GM13976 (cell line): ENCODE data around the gene RBFOX2.
"Not testable (repeated sequence)": the region's sequence is repeated elsewhere in the genome, so short reads cannot be mapped to it uniquely, and the experiment has no call there.

Experiments used
- DNase-seq: peaks from one replicate; pipeline ENCODE4 v3.0.0; 2012; ENCODE audit warnings: low spot score
- CTCF ChIP-seq: IDR thresholded peaks from 2 replicates; pipeline ENCODE4 v1.5.1; 2012; ENCODE audit warnings: borderline replicate concordance, mild to moderate bottlenecking; ENCODE audit not compliant: insufficient read depth; ENCODE audit errors: extremely low read depth, missing control alignments, control extremely low read depth
- in situ Hi-C: fragments of 300-500 bp; cut with MboI; formaldehyde crosslinking; loops from one replicate; pipeline ENCODE4 v1.12.0; 2022; ENCODE audit warnings: low sequenced_read_pairs, mixed read lengths, inconsistent platforms; ENCODE audit not compliant: unreplicated experiment

Gene RBFOX2

GRCh38 chr22:35811670-35812069 is 217.0 kb downstream of the RBFOX2 start:
- TF ChIP-seq CTCF = no peak
- in situ Hi-C loops = no loop called here
- no peak for DNase-seq

- DNase-seq = no peak
- in situ Hi-C loops = no loop called here
- TF ChIP-seq CTCF = no peak
Observed at GRCh38 chr22:35809816-35810215, 218.8 kb downstream of the RBFOX2 start.

GRCh38 chr22:35808377-35808776 is 220.2 kb downstream of the RBFOX2 start:
- in situ Hi-C loops = no loop called here
- no peak for TF ChIP-seq CTCF
- DNase-seq = no peak

GRCh38 chr22:35806668-35807067 is 222.0 kb downstream of the RBFOX2 start:
- in situ Hi-C loops, DNase-seq: not testable (repeated sequence)

- TF ChIP-seq CTCF = no peak
- no peak for DNase-seq
- in situ Hi-C loops = no loop called here
Observed at GRCh38 chr22:35805466-35805865, 223.2 kb downstream of the RBFOX2 start.

- in situ Hi-C loops = no loop called here
Observed at GRCh38 chr22:35804421-35804820, 224.2 kb downstream of the RBFOX2 start.

GRCh38 chr22:35802885-35803284 is 225.7 kb downstream of the RBFOX2 start:
- no peak for DNase-seq
- in situ Hi-C loops = no loop called here
- no peak for TF ChIP-seq CTCF

More at GRCh38 chr22:35804421-35804820, 224.2 kb downstream of the RBFOX2 start:
- TF ChIP-seq CTCF = no peak
- no peak for DNase-seq

GRCh38 chr22:35801301-35801700 is 227.3 kb downstream of the RBFOX2 start:
- in situ Hi-C loops, DNase-seq: not testable (repeated sequence)
